Psoas muscle (tissue), 8 donors: ENCODE results near the gene ZNF85. TPM values are rescaled to one million over a fixed set of nuclear protein-coding genes. Genes with fewer than 3 reads are reported as not detected.
"Not testable (repeated sequence)": the region's sequence is repeated elsewhere in the genome, so short reads cannot be mapped to it uniquely, and the experiment has no call there.

ENCODE experiments used
- ATAC-seq, 4 donors: fragments of 200-7000 bp; cut with Tn5 transposase; one replicate each; pipeline ENCODE4 v1.9.1; 2020; ENCODE audit warnings: moderate library complexity in 3 of 4, mild to moderate bottlenecking in 2 of 4
- DNase-seq, 2 donors: peaks; one replicate each; pipeline ENCODE4 v3.0.0-alpha.2; 2020
- H3K27ac ChIP-seq: fragments of 200-600 bp; one replicate; pipeline ENCODE4 v1.8.0; 2022
- H3K27me3 ChIP-seq, 3 donors: fragments of 200-600 bp in 1 of 3; one replicate each; pipeline versions ENCODE4 v1.6.1 to v1.8.0; 2013 to 2022; ENCODE audit warnings: low read length in 2 of 3, mild to moderate bottlenecking in 2 of 3, moderate library complexity in 1 of 3; ENCODE audit not compliant: insufficient read depth in 3 of 3
- H3K36me3 ChIP-seq, 2 donors: fragments of 200-600 bp in 1 of 2; one replicate each; pipeline versions ENCODE4 v1.6.1 to v1.8.0; 2013 to 2022; ENCODE audit warnings: low read depth in 1 of 2, mild to moderate bottlenecking in 1 of 2, moderate library complexity in 1 of 2; ENCODE audit not compliant: insufficient read depth in 1 of 2
- H3K4me1 ChIP-seq: fragments of 200-600 bp; one replicate; pipeline ENCODE4 v1.8.0; 2022
- H3K4me3 ChIP-seq: fragments of 200-600 bp; one replicate; pipeline ENCODE4 v1.8.0; 2022; ENCODE audit warnings: mild to moderate bottlenecking
- H3K9me3 ChIP-seq: fragments of 200-600 bp; one replicate; pipeline ENCODE4 v1.8.0; 2022
- WGBS, 3 donors: extraction: QIAGEN DNeasy Blood & Tissue Kit; methylation state at CpG; one replicate each; pipeline versions ENCODE4 v1.1.6 to v1.1.7; 2013; 5-methylcytosine and 5-hydroxymethylcytosine counted together
- intact Hi-C, 2 donors: fragments of 100-400 bp; cut with DNase I; formaldehyde crosslinking; loops; one replicate each; pipeline versions ENCODE4 v1.11.0 to v1.14.2; 2022
- polyA plus RNA-seq, 3 donors: library from polyadenylated mRNA; stranded (reverse); fragments of 200-250 nt; gene quantifications; one replicate each; pipeline ENCODE4 v1.2.3, GENCODE V29; 2013
- total RNA-seq, 4 donors: library from RNA; stranded (reverse); fragmentation: NEBNext Ultra II Directional in 2 of 4; extraction: Animal tissue kit (Norgen Biotek cat#: 25700) in 2 of 4; gene quantifications; one replicate each; pipeline versions ENCODE4 v1.2.1 to v1.2.4, GENCODE V29; 2021 to 2023
- TF ChIP-seq, protein P1 (sequence below): fragments of 200-600 bp; IDR thresholded peaks from one replicate; pipeline ENCODE4 v1.8.0; 2022; ENCODE audit warnings: antibody characterized with exemption
- donor health status: healthy with polysubstance abuse.
- donor health status: DM: no; HTN: no; CAD: no; lungs with moderate emphysema.
- donor health status: Bipolar disorder and iron deficiency.
- donor health status: healthy.
- donor health status: DM: yes; HTN: yes; CAD: no.
- donor health status: DM: no; HTN: no; CAD: no.
- donor health status: DM: no; HTN: no; CAD: no.
- donor health status: DM: yes; HTN: yes; CAD: no.

Gene ZNF85
- total and polyA plus RNA-seq, 7 donors: 0.24 to 2.2 (median 0.69) TPM

GRCh38 chr19:20969498-20969897 is 46.4 kb downstream of the ZNF85 start:
- ATAC-seq (no peak), DNase-seq (no peak)
- H3K4me1 ChIP-seq: no peaks in the 10 kb centered on the region
- no peak overlapping the region for H3K27ac ChIP-seq
- H3K36me3 ChIP-seq: no peaks in the 10 kb centered on the region
- H3K4me3 ChIP-seq: no peak overlapping the region
- H3K9me3 ChIP-seq: no peaks in the 10 kb centered on the region
- intact Hi-C loops: no loop called here
- no peaks in the 10 kb centered on the region for H3K27me3 ChIP-seq
- 84 to 91% (median 85%) methylated on average over 3 of the region's 3 CpGs for WGBS, 3 donors
- TF ChIP-seq, protein P1, sequence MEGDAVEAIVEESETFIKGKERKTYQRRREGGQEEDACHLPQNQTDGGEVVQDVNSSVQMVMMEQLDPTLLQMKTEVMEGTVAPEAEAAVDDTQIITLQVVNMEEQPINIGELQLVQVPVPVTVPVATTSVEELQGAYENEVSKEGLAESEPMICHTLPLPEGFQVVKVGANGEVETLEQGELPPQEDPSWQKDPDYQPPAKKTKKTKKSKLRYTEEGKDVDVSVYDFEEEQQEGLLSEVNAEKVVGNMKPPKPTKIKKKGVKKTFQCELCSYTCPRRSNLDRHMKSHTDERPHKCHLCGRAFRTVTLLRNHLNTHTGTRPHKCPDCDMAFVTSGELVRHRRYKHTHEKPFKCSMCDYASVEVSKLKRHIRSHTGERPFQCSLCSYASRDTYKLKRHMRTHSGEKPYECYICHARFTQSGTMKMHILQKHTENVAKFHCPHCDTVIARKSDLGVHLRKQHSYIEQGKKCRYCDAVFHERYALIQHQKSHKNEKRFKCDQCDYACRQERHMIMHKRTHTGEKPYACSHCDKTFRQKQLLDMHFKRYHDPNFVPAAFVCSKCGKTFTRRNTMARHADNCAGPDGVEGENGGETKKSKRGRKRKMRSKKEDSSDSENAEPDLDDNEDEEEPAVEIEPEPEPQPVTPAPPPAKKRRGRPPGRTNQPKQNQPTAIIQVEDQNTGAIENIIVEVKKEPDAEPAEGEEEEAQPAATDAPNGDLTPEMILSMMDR: no peak

GRCh38 chr19:20969898-20970297 is 46.8 kb downstream of the ZNF85 start:
- WGBS, 3 donors: 63 to 83% (median 78%) methylated on average over 3 of the region's 3 CpGs
- intact Hi-C loops: no loop called here

GRCh38 chr19:20992788-20993187 is 69.7 kb downstream of the ZNF85 start:
- H3K27me3 ChIP-seq, H3K27ac ChIP-seq, H3K9me3 ChIP-seq, H3K4me1 ChIP-seq, intact Hi-C loops, H3K4me3 ChIP-seq, H3K36me3 ChIP-seq, DNase-seq, ATAC-seq: not testable (repeated sequence)
- 94 to 95% (median 95%) methylated on average over 2 of the region's 2 CpGs for WGBS, 3 donors

More at GRCh38 chr19:20969898-20970297, 46.8 kb downstream of the ZNF85 start:
- Histone ChIP-seq H3K9me3 (no peaks in the 10 kb centered on the region), H3K27me3 (no peaks in the 10 kb centered on the region), H3K4me1 (no peaks in the 10 kb centered on the region), H3K36me3 (no peaks in the 10 kb centered on the region), H3K4me3 (no peak overlapping the region), H3K27ac (no peak overlapping the region)
- TF ChIP-seq, protein P1: no peak
- DNase-seq: no peak
- ATAC-seq: no peak

GRCh38 chr19:20999731-21000352 is 76.8 kb downstream of the ZNF85 start:
- DNase-seq (peak; percentile 81 to 86), ATAC-seq (peak; percentile 98 to 100 (median 100))
- H3K27me3 ChIP-seq: peaks cover 0 to 2% (median 0%) of the 10 kb centered on the region in 3 donors
- no peaks in the 10 kb centered on the region for H3K36me3 ChIP-seq
- H3K27ac ChIP-seq: no peak overlapping the region
- intact Hi-C loops: no loop called here
- H3K4me3 ChIP-seq: peak overlapping the region; percentile 63
- no peaks in the 10 kb centered on the region for H3K9me3 ChIP-seq
- WGBS, 3 donors: 0 to 2% (median 1%) methylated on average over 26 to 29 of the region's 29 CpGs
- TF ChIP-seq, protein P1: no peak
- H3K4me1 ChIP-seq: no peaks in the 10 kb centered on the region

Other genes starting within 250 kb of the ZNF85 start
- gene ZNF66, start 146.9 kb upstream of the ZNF85 start, total RNA-seq: 1 to 10 TPM in 1 of 4 donors, under 1 TPM in 3; 0.39 to 1.1 (median 0.64) TPM
- 1 to 10 TPM in 1 of 3 donors, under 1 TPM in 2; 0.31 to 3.0 (median 0.34) TPM for gene ZNF66, start 146.9 kb upstream of the ZNF85 start, polyA plus RNA-seq
- 1 to 10 TPM; 2.5 to 3.9 (median 2.8) TPM for gene ZNF430, start 97.4 kb downstream of the ZNF85 start, total RNA-seq
- gene ZNF430, start 97.4 kb downstream of the ZNF85 start, polyA plus RNA-seq: 1 to 10 TPM in 2 of 3 donors, under 1 TPM in 1; 0.98 to 2.3 (median 1.2) TPM
- 1 to 10 TPM; 1.5 to 3.5 (median 2.3) TPM for gene ZNF714, start 159.0 kb downstream of the ZNF85 start, total RNA-seq
- gene ZNF714, start 159.0 kb downstream of the ZNF85 start, polyA plus RNA-seq: 1 to 10 TPM in 1 of 3 donors, under 1 TPM in 2; 0.70 to 1.4 (median 0.86) TPM
- gene ZNF431, start 218.8 kb downstream of the ZNF85 start, total RNA-seq: 10 to 100 TPM in 2 of 4 donors, 1 to 10 TPM in 2; 5.7 to 17.4 (median 9.1) TPM
- 10 to 100 TPM in 1 of 3 donors, 1 to 10 TPM in 2; 3.8 to 17.0 (median 6.9) TPM for gene ZNF431, start 218.8 kb downstream of the ZNF85 start, polyA plus RNA-seq